Keratinocyte (primary cell): Measurements from ENCODE around the gene TRIP12. TPM values are rescaled to one million over a fixed set of nuclear protein-coding genes. Genes with fewer than 3 reads are reported as not detected.

Source experiments
- DNase-seq: peaks from one replicate; pipeline ENCODE4 v3.0.0-alpha.2; 2011; ENCODE audit warnings: low read depth, missing footprints, low spot score
- FAIRE-seq: peaks from 2 replicates; lab custom pipeline; 2011; peaks lifted over from hg19 to GRCh38; lab: Jason Lieb, UNC
- H2AFZ ChIP-seq: 2 replicates; pipeline ENCODE4 v1.6.0; 2012; ENCODE audit warnings: low read length, control low read depth, inconsistent platforms; ENCODE audit not compliant: control insufficient read depth
- H3K27ac ChIP-seq: 2 replicates; pipeline ENCODE4 v1.5.1; 2011; ENCODE audit warnings: low read length; ENCODE audit not compliant: control insufficient read depth, insufficient read depth
- H3K27me3 ChIP-seq: 3 replicates; pipeline ENCODE4 v1.6.0; 2011; ENCODE audit warnings: low read length; ENCODE audit not compliant: control insufficient read depth, insufficient read depth; ENCODE audit errors: extremely low read depth
- H3K36me3 ChIP-seq, 2 experiments: 2 replicates in 1 of 2; 3 replicates in 1 of 2; pipeline ENCODE4 v1.5.1; 2011; ENCODE audit warnings: low read length in 2 of 2, mild to moderate bottlenecking in 1 of 2; ENCODE audit not compliant: control insufficient read depth in 2 of 2, insufficient read depth in 2 of 2; ENCODE audit errors: extremely low read depth in 1 of 2
- H3K4me1 ChIP-seq: 3 replicates; pipeline ENCODE4 v1.5.1; 2011; ENCODE audit warnings: low read length; ENCODE audit not compliant: control insufficient read depth, insufficient read depth; ENCODE audit errors: extremely low read depth
- H3K4me2 ChIP-seq: 3 replicates; pipeline ENCODE4 v1.6.0; 2011; ENCODE audit warnings: low read depth, low read length; ENCODE audit not compliant: control insufficient read depth, insufficient read depth; ENCODE audit errors: extremely low read depth
- H3K4me3 ChIP-seq, 3 experiments: fragments of 200-600 bp in 1 of 3; sonication (generic) in 1 of 3; 2 replicates in 2 of 3; 3 replicates in 1 of 3; pipeline ENCODE4 v1.5.1; 2011 to 2016; ENCODE audit warnings: low read length in 3 of 3, mild to moderate bottlenecking in 3 of 3, control low read depth in 2 of 3, inconsistent platforms in 1 of 3, low read depth in 1 of 3, mixed read lengths in 1 of 3, mixed run types in 1 of 3, moderate library complexity in 1 of 3; ENCODE audit not compliant: control insufficient read depth in 2 of 3, insufficient read depth in 2 of 3; ENCODE audit errors: extremely low read depth in 1 of 3
- H3K79me2 ChIP-seq: 2 replicates; pipeline ENCODE4 v1.6.0; 2012; ENCODE audit warnings: low read length; ENCODE audit not compliant: control insufficient read depth, insufficient read depth
- H3K9ac ChIP-seq: 3 replicates; pipeline ENCODE4 v1.6.0; 2011; ENCODE audit warnings: low read length; ENCODE audit not compliant: control insufficient read depth, insufficient read depth; ENCODE audit errors: extremely low read depth
- H3K9me1 ChIP-seq: 3 replicates; pipeline ENCODE4 v1.6.0; 2011; ENCODE audit warnings: low read length; ENCODE audit not compliant: control insufficient read depth, insufficient read depth; ENCODE audit errors: extremely low read depth
- H3K9me3 ChIP-seq: 2 replicates; pipeline ENCODE4 v1.5.1; 2012; ENCODE audit warnings: low read depth, low read length; ENCODE audit not compliant: control insufficient read depth
- H4K20me1 ChIP-seq: 3 replicates; pipeline ENCODE4 v1.6.0; 2011; ENCODE audit warnings: low read length; ENCODE audit not compliant: control insufficient read depth, insufficient read depth; ENCODE audit errors: extremely low read depth
- CTCF ChIP-seq, 3 experiments: IDR thresholded peaks in 1 of 3; conservative IDR thresholded peaks in 1 of 3; optimal IDR thresholded peaks in 1 of 3; 2 replicates in 2 of 3; 3 replicates in 1 of 3; pipeline versions ENCODE3 to v1.5.1; 2011; ENCODE audit warnings: low read length in 3 of 3, mild to moderate bottlenecking in 3 of 3, moderate library complexity in 2 of 3, control low read depth in 1 of 3, inconsistent platforms in 1 of 3; ENCODE audit not compliant: insufficient read depth in 2 of 3; ENCODE audit errors: extremely low read depth in 1 of 3
- EZH2 ChIP-seq: IDR thresholded peaks from one replicate; pipeline ENCODE4 v1.6.1; 2012; ENCODE audit warnings: inconsistent platforms, mild to moderate bottlenecking, low read length, moderate library complexity
- dilution Hi-C: fragments of 300-500 bp; cut with MboI; formaldehyde crosslinking; loops from one replicate; pipeline ENCODE4 v1.7.0; 2020; ENCODE audit warnings: low sequenced_read_pairs; ENCODE audit not compliant: extremely low pct_ligation_motif_present
- polyA plus RNA-seq, 5 experiments: library from polyadenylated mRNA; depleted of rRNA in 3 of 5; stranded (reverse) in 3 of 5; stranded (forward) in 1 of 5; unstranded in 1 of 5; fragments of >200 nt; gene quantifications; 1 replicate in 1 of 5; 2 replicates in 3 of 5; 3 replicates in 1 of 5; pipeline versions ENCODE4 v1.2.1 to v1.2.3, GENCODE V29; 2011 to 2012; ENCODE audit warnings: missing spikeins in 2 of 5, low read depth in 1 of 5, low replicate concordance in 1 of 5

Gene TRIP12
- polyA plus RNA-seq, 1 donor (not counting 4 experiments of a cell fraction or from before 2014, with no cell fraction given), result 123 TPM

DNA sequence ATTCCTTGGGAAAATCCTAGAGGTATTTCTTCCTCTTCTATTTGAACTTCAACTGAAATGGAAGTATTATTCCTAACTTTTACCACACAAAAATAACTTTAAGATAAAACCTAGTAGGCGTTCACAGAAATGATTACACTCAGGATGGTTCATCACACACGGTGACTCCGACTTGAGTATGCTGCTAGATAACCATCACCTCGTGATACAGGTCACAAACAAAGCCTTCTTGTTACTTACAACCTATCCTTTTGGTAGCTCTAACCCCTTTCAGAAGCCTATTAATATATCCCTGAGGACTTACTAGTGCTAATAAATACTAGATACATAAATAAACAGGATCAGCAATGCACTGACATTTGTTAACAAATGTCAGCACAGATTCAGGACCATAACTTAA is 106.5 kb downstream of the TRIP12 start:
- H3K9ac ChIP-seq, result no peak overlapping the region

DNA sequence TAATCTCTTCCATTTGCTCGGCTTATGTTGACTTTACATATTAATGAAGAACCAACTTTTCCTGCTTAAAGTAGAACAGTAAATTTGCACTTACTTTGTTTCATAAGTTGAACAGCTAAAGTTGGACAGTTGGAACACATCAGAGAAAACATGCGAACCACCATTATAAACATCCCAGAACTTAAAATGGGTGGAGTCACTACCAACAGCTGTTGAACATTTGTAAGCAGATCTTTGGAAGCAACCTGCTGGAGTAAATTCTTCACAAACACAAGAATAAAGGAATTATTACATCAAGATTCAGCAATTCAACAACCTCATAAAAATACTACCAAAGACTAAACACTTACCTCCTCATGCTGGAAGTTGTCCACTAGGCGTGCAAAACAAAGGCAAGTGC is 111.0 kb downstream of the TRIP12 start:
- Histone ChIP-seq H2AFZ (no peak overlapping the region), H3K9me1 (no peaks in the 10 kb centered on the region), H3K4me1 (peaks cover under 1% of the 10 kb centered on the region), H3K9ac (no peak overlapping the region), H3K27ac (no peak overlapping the region), H3K4me2 (no peak overlapping the region), H3K4me3 (no peak overlapping the region), H3K27me3 (no peaks in the 10 kb centered on the region), H4K20me1 (no peaks in the 10 kb centered on the region), H3K36me3 (peaks cover 11 to 24% of the 10 kb centered on the region in 2 experiments), H3K9me3 (no peaks in the 10 kb centered on the region), H3K79me2 (no peaks in the 10 kb centered on the region)
- DNase-seq (no peak), FAIRE-seq (no peak)
- dilution Hi-C loops, result no loop called here
- TF ChIP-seq CTCF (optimal IDR thresholded peaks at IDR 0.05 in 1 of 3, IDR thresholded peaks at IDR 0.05 in 1 of 3, conservative IDR thresholded peaks at IDR 0.05 in 1 of 3; ENCODE audit: extremely low read depth in 1 of 3, insufficient read depth in 2 of 3, low read length in 3 of 3) (no peak), EZH2 (no peak)

More for the DNA sequence above, 106.5 kb downstream of the TRIP12 start:
- no peaks in the 10 kb centered on the region for H3K9me1 ChIP-seq
- dilution Hi-C loops, result no loop called here
- no peak overlapping the region for H3K4me3 ChIP-seq
- peak; percentile 55 for FAIRE-seq
- peaks cover 6 to 12% of the 10 kb centered on the region in 2 experiments for H3K36me3 ChIP-seq
- H3K79me2 ChIP-seq, result no peaks in the 10 kb centered on the region
- DNase-seq, result no peak
- H3K27ac ChIP-seq, result no peak overlapping the region
- H4K20me1 ChIP-seq, result no peaks in the 10 kb centered on the region
- TF ChIP-seq EZH2 (no peak), CTCF (optimal IDR thresholded peaks at IDR 0.05 in 1 of 3, IDR thresholded peaks at IDR 0.05 in 1 of 3, conservative IDR thresholded peaks at IDR 0.05 in 1 of 3; ENCODE audit: extremely low read depth in 1 of 3, insufficient read depth in 2 of 3, low read length in 3 of 3) (no peak)
- no peak overlapping the region for H3K4me2 ChIP-seq
- no peaks in the 10 kb centered on the region for H3K27me3 ChIP-seq
- H3K9me3 ChIP-seq, result no peaks in the 10 kb centered on the region
- H3K4me1 ChIP-seq, result peaks cover 7% of the 10 kb centered on the region
- no peak overlapping the region for H2AFZ ChIP-seq
